AG09319 (cell line): ENCODE results near the gene CSAG2.
"Not testable (repeated sequence)": the region's sequence is repeated elsewhere in the genome, so short reads cannot be mapped to it uniquely, and the experiment has no call there.

ENCODE experiments used
- DNase-seq: peaks from one replicate; pipeline ENCODE4 v3.0.0-alpha.2; 2010; ENCODE audit warnings: low read depth; ENCODE audit errors: extremely low read depth
- TF ChIP-seq, protein P1 (sequence below): IDR thresholded peaks from 2 replicates; pipeline ENCODE4 v1.5.1; 2011; ENCODE audit warnings: low read depth, mild to moderate bottlenecking, inconsistent platforms, low read length, moderate library complexity

CSAG2 gene

DNA sequence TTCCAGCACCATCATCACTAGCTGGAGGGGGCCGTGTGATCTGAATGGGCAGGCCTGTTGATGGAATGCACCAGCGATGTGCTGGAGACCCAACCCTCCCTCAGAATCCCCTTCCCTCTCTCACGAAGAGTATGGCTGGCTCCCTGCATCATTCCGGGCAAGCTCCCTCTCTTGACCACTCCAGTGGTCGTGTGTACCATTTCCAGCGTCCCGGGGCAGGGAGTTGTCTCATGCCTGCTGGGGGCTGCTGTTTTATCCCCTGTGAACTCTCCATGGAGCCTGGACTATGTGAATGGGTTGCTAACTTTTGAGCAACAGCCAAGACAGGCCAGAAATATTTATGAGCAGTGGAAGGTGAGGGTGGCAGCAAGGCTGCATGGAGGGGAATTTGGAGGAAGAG, 16.3 kb upstream of the CSAG2 start:
- TF ChIP-seq, protein P1, sequence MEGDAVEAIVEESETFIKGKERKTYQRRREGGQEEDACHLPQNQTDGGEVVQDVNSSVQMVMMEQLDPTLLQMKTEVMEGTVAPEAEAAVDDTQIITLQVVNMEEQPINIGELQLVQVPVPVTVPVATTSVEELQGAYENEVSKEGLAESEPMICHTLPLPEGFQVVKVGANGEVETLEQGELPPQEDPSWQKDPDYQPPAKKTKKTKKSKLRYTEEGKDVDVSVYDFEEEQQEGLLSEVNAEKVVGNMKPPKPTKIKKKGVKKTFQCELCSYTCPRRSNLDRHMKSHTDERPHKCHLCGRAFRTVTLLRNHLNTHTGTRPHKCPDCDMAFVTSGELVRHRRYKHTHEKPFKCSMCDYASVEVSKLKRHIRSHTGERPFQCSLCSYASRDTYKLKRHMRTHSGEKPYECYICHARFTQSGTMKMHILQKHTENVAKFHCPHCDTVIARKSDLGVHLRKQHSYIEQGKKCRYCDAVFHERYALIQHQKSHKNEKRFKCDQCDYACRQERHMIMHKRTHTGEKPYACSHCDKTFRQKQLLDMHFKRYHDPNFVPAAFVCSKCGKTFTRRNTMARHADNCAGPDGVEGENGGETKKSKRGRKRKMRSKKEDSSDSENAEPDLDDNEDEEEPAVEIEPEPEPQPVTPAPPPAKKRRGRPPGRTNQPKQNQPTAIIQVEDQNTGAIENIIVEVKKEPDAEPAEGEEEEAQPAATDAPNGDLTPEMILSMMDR: no peak

DNA sequence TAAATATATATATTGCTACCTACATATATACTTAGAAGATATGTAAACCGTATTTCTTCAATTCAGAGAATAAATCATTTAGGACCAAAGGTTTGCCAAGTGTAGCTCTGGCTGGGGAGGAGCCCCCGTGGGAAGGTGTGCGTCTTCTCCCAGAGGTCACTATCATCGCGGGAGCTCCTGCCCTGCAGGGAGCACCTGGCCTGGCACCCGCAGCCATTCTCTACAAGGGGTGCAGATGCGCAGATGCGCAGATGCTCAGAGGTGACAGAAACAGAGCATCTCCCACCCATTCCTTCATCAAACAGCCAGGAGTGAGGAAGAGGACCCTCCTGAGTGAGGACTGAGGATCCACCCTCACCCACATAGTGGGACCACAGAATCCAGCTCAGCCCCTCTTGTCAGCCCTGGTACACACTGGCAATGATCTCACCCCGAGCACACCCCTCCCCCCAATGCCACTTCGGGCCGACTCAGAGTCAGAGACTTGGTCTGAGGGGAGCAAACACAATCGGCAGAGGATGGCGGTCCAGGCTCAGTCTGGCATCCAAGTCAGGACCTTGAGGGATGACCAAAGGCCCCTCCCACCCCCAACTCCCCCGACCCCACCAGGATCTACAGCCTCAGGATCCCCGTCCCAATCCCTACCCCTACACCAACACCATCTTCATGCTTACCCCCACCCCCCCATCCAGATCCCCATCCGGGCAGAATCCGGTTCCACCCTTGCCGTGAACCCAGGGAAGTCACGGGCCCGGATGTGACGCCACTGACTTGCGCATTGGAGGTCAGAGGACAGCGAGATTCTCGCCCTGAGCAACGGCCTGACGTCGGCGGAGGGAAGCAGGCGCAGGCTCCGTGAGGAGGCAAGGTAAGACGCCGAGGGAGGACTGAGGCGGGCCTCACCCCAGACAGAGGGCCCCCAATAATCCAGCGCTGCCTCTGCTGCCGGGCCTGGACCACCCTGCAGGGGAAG, 5.0 kb upstream of the CSAG2 start, which contains the start of gene MAGEA2B:
TSS of gene MAGEA2B (plus strand) at position 814 of the 973 bp plus-strand sequence. CDS start 2,479 bp downstream, outside the sequence.
- not testable (repeated sequence) for DNase-seq

More for the DNA sequence above, 16.3 kb upstream of the CSAG2 start:
- no peak for DNase-seq

- DNase-seq: not testable (repeated sequence)
Observed at GRCh38 chrX:152713195-152713594, 4.1 kb upstream of the CSAG2 start.

DNA sequence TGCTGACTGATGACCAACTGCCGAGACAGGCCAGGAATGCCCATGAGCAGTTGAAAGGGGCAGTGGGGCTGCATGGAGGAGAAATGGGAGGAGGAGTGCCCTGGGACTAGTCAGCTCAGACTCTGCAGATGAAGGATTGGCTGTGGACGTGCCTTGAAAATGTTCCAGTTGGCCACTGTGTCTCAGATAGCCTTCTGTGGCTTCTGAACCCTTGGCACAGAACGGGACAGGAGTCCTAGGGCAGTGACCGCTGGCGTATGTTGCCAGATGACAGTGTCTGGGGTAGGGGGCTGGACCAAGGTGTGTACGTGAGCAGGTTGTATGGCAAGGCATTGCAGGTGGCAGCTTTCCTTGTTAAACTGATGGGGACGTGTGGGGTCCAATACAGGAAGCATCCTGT, 2.6 kb downstream of the CSAG2 start:
- DNase-seq: not testable (repeated sequence)

- DNase-seq: not testable (repeated sequence)
Observed at GRCh38 chrX:152700390-152700789, 8.7 kb downstream of the CSAG2 start.

DNA sequence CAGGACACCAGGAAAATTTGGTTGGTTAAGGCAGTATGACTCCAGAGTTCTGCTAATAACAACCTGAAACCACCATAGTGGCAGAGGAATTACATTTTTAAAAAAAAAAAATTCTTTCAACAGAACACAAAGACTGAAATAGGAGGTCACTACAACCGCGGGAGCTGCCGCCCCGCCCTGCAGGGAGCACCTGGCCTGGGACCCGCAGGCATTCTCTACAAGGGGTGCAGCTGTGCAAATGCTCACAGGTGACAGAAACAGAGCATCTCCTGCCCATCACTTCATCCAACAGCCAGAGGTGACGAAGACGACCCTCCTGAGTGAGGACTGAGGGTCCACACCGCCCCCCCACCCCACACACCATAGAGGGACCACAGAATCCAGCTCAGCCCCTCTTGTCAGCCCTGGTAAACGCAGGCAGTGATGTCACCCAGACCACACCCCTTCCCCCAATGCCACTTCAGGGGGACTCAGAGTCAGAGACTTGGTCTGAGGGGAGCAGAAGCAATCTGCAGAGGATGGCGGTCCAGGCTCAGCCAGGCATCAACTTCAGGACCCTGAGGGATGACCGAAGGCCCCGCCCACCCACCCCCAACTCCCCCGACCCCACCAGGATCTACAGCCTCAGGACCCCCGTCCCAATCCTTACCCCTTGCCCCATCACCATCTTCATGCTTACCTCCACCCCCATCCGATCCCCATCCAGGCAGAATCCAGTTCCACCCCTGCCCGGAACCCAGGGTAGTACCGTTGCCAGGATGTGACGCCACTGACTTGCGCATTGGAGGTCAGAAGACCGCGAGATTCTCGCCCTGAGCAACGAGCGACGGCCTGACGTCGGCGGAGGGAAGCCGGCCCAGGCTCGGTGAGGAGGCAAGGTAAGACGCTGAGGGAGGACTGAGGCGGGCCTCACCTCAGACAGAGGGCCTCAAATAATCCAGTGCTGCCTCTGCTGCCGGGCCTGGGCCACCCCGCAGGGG, 10.8 kb downstream of the CSAG2 start, which contains the start of gene MAGEA3:
TSS of gene MAGEA3 (plus strand) at position 843 of the 980 bp plus-strand sequence. CDS start 2,039 bp downstream, outside the sequence.
- not testable (repeated sequence) for DNase-seq

DNA sequence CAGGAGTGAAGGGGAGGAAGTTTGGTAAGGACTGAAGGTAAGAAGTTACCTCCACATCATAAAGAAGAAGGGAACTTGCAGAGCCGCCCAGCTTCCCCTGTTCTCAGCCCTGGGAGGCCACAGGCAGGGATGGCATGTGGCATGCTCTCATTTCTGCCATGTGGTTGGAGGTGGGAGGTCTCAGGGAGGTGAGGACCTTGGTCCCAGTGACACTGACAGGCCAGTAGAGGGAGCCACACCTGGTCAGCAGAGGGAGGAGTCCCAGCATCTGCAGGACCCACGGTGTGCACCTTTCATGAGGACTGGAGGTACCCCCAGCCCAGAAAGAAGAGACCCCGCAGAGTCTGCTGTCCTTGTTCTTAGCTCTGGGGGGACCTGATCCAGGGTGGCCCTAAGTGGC, 28.1 kb downstream of the CSAG2 start:
- not testable (repeated sequence) for DNase-seq

DNA sequence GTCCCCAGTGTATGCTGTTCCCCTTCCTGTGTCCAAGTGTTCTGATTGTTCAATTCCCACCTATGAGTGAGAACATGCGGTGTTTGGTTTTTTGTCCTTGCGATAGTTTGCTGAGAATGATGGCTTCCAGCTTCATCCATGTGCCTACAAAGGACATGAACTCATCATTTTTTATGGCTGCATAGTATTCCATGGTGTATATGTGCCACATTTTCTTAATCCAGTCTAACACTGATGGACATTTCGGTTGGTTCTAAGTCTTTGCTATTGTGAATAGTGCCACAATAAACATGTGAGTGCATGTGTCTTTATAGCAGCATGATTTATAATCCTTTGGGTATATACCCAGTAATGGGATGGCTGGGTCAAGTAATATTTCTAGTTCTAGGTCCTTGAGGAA, 34.4 kb downstream of the CSAG2 start:
- DNase-seq: not testable (repeated sequence)

DNA sequence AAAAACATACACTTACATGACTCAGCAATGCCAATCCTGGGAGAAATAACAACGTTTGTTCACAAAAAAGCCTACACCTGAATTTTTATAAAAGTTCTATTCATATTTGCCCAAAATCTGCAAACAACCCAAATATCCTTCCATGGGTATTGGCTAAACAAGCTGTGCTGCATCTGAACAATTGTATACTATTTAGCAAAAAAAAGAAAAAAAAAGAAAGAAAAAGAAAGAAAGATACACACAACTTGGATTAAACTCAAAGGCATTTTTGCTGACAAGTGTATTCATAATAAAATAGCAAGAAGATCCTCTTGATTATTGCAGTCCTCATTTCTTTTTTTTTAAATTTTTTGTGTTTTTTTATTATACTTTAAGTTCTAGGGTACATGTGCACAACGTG, 34.9 kb downstream of the CSAG2 start:
- TF ChIP-seq, protein P1: no peak

GRCh38 chrX:152663086-152663485, 46.0 kb downstream of the CSAG2 start:
- DNase-seq: no peak
- TF ChIP-seq, protein P1: no peak

More for the DNA sequence above, 34.9 kb downstream of the CSAG2 start:
- DNase-seq: no peak

- no peak for DNase-seq
- TF ChIP-seq, protein P1: no peak
Observed at GRCh38 chrX:152658302-152658701, 50.8 kb downstream of the CSAG2 start.
